Left colon (tissue), 2 donors: ENCODE measurements around the gene CHRD. TPM values are rescaled to one million over a fixed set of nuclear protein-coding genes. Genes with fewer than 3 reads are reported as not detected.

Experiments
- total RNA-seq, 2 donors: library from RNA; stranded (reverse); fragmentation: NEBNext Ultra II Directional; extraction: Animal tissue kit (Norgen Biotek cat#: 25700); gene quantifications; one replicate each; pipeline ENCODE4 v1.2.1, GENCODE V29; 2021
- donor health status: DM: no; HTN: no; CAD: no.
- donor health status: DM: yes; HTN: yes; CAD: no.

Gene CHRD
- total RNA-seq, 2 donors from 2014 or later = 2.1 to 2.6 TPM

Other genes with a start within 250 kb of the CHRD start
- 10 to 100 TPM; 32.6 to 40.8 TPM for gene EIF2B5, start 244.7 kb upstream of the CHRD start, total RNA-seq
- gene DVL3, start 224.7 kb upstream of the CHRD start, total RNA-seq = 10 to 100 TPM; 63.2 to 66.3 TPM
- gene AP2M1, start 205.2 kb upstream of the CHRD start, total RNA-seq = 100 to 1,000 TPM; 211 to 219 TPM
- gene ABCF3, start 193.9 kb upstream of the CHRD start, total RNA-seq = 10 to 100 TPM; 56.1 to 69.2 TPM
- gene VWA5B2, start 150.5 kb upstream of the CHRD start, total RNA-seq = 1 to 10 TPM; 2.2 to 3.3 TPM
- gene ALG3, start 131.1 kb upstream of the CHRD start, total RNA-seq = 10 to 100 TPM; 25.0 to 40.3 TPM
- 1 to 10 TPM; 3.5 to 5.3 TPM for gene EEF1AKMT4, start 130.4 kb upstream of the CHRD start, total RNA-seq
- gene CAMK2N2, start 118.5 kb upstream of the CHRD start, total RNA-seq = under 1 TPM in 1 of 2 donors, not detected in 1; 0.39 TPM
- under 1 TPM; 0.20 to 0.24 TPM for gene ECE2, start 104.0 kb upstream of the CHRD start, total RNA-seq
- gene PSMD2, start 80.8 kb upstream of the CHRD start, total RNA-seq = 100 to 1,000 TPM; 174 to 187 TPM
- gene EIF4G1, start 65.4 kb upstream of the CHRD start, total RNA-seq = 100 to 1,000 TPM; 245 to 322 TPM
- gene FAM131A, start 42.5 kb upstream of the CHRD start, total RNA-seq = 10 to 100 TPM; 16.2 to 20.9 TPM
- 10 to 100 TPM; 73.2 to 89.9 TPM for gene CLCN2, start 18.4 kb upstream of the CHRD start, total RNA-seq
- 10 to 100 TPM; 96.7 to 96.8 TPM for gene POLR2H, start 18.3 kb upstream of the CHRD start, total RNA-seq
- gene THPO, start 1.8 kb upstream of the CHRD start, total RNA-seq = not detected
- gene EPHB3, start 181.7 kb downstream of the CHRD start, total RNA-seq = 10 to 100 TPM; 29.2 to 32.9 TPM